H1 (cell line): ENCODE measurements around the gene TBCD. TPM values are rescaled to one million over a fixed set of nuclear protein-coding genes. Genes with fewer than 3 reads are reported as not detected.

Source experiments
- CTCF ChIA-PET: fragments of 300-600 bp; sonication (Branson Sonifier 250); formaldehyde crosslinking; loops from one replicate; lab custom pipeline; 2021; ENCODE audit not compliant: partially characterized antibody; lab: Charles Lee
- POLR2A ChIA-PET: fragments of 300-600 bp; sonication (Branson Sonifier 250); formaldehyde crosslinking; loops from one replicate; lab custom pipeline; 2021; ENCODE audit warnings: inconsistent platforms; ENCODE audit not compliant: partially characterized antibody; lab: Charles Lee
- DNase-seq, 2 experiments: peaks; one replicate each; pipeline versions ENCODE4 v3.0.0 to v3.0.0-alpha.2; 2010 to 2022; ENCODE audit warnings: low spot score in 2 of 2, low read depth in 1 of 2, mixed read lengths in 1 of 2
- FAIRE-seq: peaks from 2 replicates; lab custom pipeline; 2011; peaks lifted over from hg19 to GRCh38; lab: Jason Lieb, UNC
- H2AFZ ChIP-seq: 2 replicates; pipeline ENCODE4 v1.8.1; 2012; ENCODE audit warnings: low read length, inconsistent platforms
- H2AK5ac ChIP-seq: 2 replicates; pipeline ENCODE4 v1.6.1; 2013; ENCODE audit warnings: low read depth, low read length
- H2BK120ac ChIP-seq: replicated peaks from 2 replicates; pipeline ENCODE3; 2013; ENCODE audit warnings: low read depth, low read length, inconsistent platforms
- H2BK12ac ChIP-seq: 2 replicates; pipeline ENCODE4 v1.6.1; 2013; ENCODE audit warnings: low read depth, low read length
- H2BK15ac ChIP-seq: 2 replicates; pipeline ENCODE4 v1.6.1; 2013; ENCODE audit warnings: low read length
- H2BK20ac ChIP-seq: 2 replicates; pipeline ENCODE4 v1.6.1; 2013; ENCODE audit warnings: low read length
- H2BK5ac ChIP-seq: 2 replicates; pipeline ENCODE4 v1.6.1; 2013; ENCODE audit warnings: low read depth, low read length
- H3K14ac ChIP-seq: 2 replicates; pipeline ENCODE4 v1.6.1; 2013; ENCODE audit warnings: inconsistent platforms; ENCODE audit not compliant: insufficient read length
- H3K18ac ChIP-seq: 2 replicates; pipeline ENCODE4 v1.6.1; 2013; ENCODE audit warnings: low read length; ENCODE audit errors: extremely low read depth
- H3K23ac ChIP-seq: 2 replicates; pipeline ENCODE4 v1.6.1; 2013; ENCODE audit warnings: inconsistent platforms; ENCODE audit not compliant: insufficient read length
- H3K23me2 ChIP-seq: 2 replicates; pipeline ENCODE4 v1.6.1; 2013; ENCODE audit warnings: low read depth, low read length
- H3K27ac ChIP-seq: 2 replicates; pipeline ENCODE4 v1.6.1; 2011; ENCODE audit warnings: low read depth, low read length, inconsistent platforms
- H3K27me3 ChIP-seq, 4 experiments: replicated peaks in 1 of 4; 1 replicate in 1 of 4; 2 replicates in 3 of 4; pipeline versions ENCODE4 v1.6.1 to v1.8.1; 2011 to 2013; ENCODE audit warnings: low read length in 3 of 4, mild to moderate bottlenecking in 3 of 4, inconsistent platforms in 2 of 4, mixed read lengths in 2 of 4, moderate library complexity in 1 of 4; ENCODE audit not compliant: control insufficient read depth in 3 of 4, insufficient read depth in 3 of 4; ENCODE audit errors: extremely low read depth in 1 of 4
- H3K36me3 ChIP-seq, 4 experiments: 2 replicates each; pipeline versions ENCODE4 v1.6.1 to v1.8.1; 2011 to 2013; ENCODE audit warnings: mild to moderate bottlenecking in 4 of 4, low read length in 3 of 4, moderate library complexity in 2 of 4, control low read depth in 1 of 4, inconsistent platforms in 1 of 4; ENCODE audit not compliant: insufficient read depth in 4 of 4, control insufficient read depth in 2 of 4
- H3K4ac ChIP-seq: replicated peaks from 2 replicates; pipeline ENCODE3; 2013; ENCODE audit warnings: low read length, low read depth, mixed read lengths, inconsistent platforms; ENCODE audit not compliant: insufficient read length
- H3K4me1 ChIP-seq, 4 experiments: replicated peaks in 1 of 4; 1 replicate in 1 of 4; 2 replicates in 3 of 4; pipeline versions ENCODE4 v1.6.1 to v1.8.1; 2011 to 2013; ENCODE audit warnings: low read length in 3 of 4, inconsistent platforms in 2 of 4, mixed read lengths in 1 of 4; ENCODE audit not compliant: insufficient read depth in 4 of 4, control insufficient read depth in 3 of 4
- H3K4me2 ChIP-seq, 2 experiments: 2 replicates each; pipeline versions ENCODE4 v1.6.1 to v1.8.1; 2011 to 2013; ENCODE audit warnings: low read depth in 2 of 2, low read length in 2 of 2, control low read depth in 1 of 2, inconsistent platforms in 1 of 2, mild to moderate bottlenecking in 1 of 2; ENCODE audit not compliant: insufficient read depth in 1 of 2
- H3K4me3 ChIP-seq, 4 experiments: fragments of 200-600, 300-600 bp in 1 of 4; sonication (generic), shearing (Covaris generic), sonication (Bioruptor Twin) in 1 of 4; 2 replicates each; pipeline versions ENCODE4 v1.5.1 to v1.8.1; 2011 to 2016; ENCODE audit warnings: low read length in 4 of 4, low read depth in 3 of 4, control low read depth in 2 of 4, inconsistent platforms in 2 of 4, mild to moderate bottlenecking in 2 of 4, mixed read lengths in 1 of 4, moderate library complexity in 1 of 4; ENCODE audit not compliant: insufficient read depth in 2 of 4; ENCODE audit errors: extremely low read depth in 1 of 4
- H3K56ac ChIP-seq: replicated peaks from 2 replicates; pipeline ENCODE3; 2013; ENCODE audit warnings: low read depth, mild to moderate bottlenecking, mixed read lengths, low read length, inconsistent platforms; ENCODE audit not compliant: insufficient read length
- H3K79me1 ChIP-seq: 2 replicates; pipeline ENCODE4 v1.6.1; 2013; ENCODE audit warnings: low read depth, low read length, control low read depth
- H3K79me2 ChIP-seq, 2 experiments: 2 replicates each; pipeline versions ENCODE4 v1.6.1 to v1.8.1; 2012 to 2013; ENCODE audit warnings: low read length in 2 of 2, mild to moderate bottlenecking in 2 of 2, inconsistent platforms in 1 of 2; ENCODE audit not compliant: insufficient read depth in 2 of 2, control insufficient read depth in 1 of 2
- H3K9ac ChIP-seq, 4 experiments: replicated peaks in 1 of 4; 1 replicate in 1 of 4; 2 replicates in 3 of 4; pipeline versions ENCODE4 v1.6.1 to v1.8.1; 2011 to 2013; ENCODE audit warnings: low read depth in 3 of 4, low read length in 3 of 4, control low read depth in 2 of 4, mild to moderate bottlenecking in 2 of 4, moderate library complexity in 2 of 4, inconsistent platforms in 1 of 4; ENCODE audit errors: extremely low read depth in 1 of 4
- H3K9me3 ChIP-seq, 2 experiments: 2 replicates each; pipeline versions ENCODE4 v1.6.1 to v1.8.1; 2012 to 2013; ENCODE audit warnings: mild to moderate bottlenecking in 2 of 2, moderate library complexity in 2 of 2, control low read depth in 1 of 2, inconsistent platforms in 1 of 2, low read depth in 1 of 2, low read length in 1 of 2, mixed read lengths in 1 of 2; ENCODE audit not compliant: insufficient read depth in 2 of 2
- H4K20me1 ChIP-seq, 2 experiments: replicated peaks in 1 of 2; 2 replicates each; pipeline versions ENCODE3 to v1.8.1; 2011 to 2013; ENCODE audit warnings: inconsistent platforms in 2 of 2, low read length in 2 of 2, mild to moderate bottlenecking in 1 of 2; ENCODE audit not compliant: insufficient read depth in 2 of 2, control insufficient read depth in 1 of 2
- H4K5ac ChIP-seq: 2 replicates; pipeline ENCODE4 v1.6.1; 2013; ENCODE audit warnings: low read length, low read depth, mixed read lengths, inconsistent platforms; ENCODE audit not compliant: insufficient read length
- H4K8ac ChIP-seq: 2 replicates; pipeline ENCODE4 v1.8.0; 2013; ENCODE audit warnings: mild to moderate bottlenecking, moderate library complexity, low read length, inconsistent platforms; ENCODE audit not compliant: insufficient read depth; ENCODE audit errors: extremely low read depth
- H4K91ac ChIP-seq: replicated peaks from 2 replicates; pipeline ENCODE3; 2013; ENCODE audit warnings: low read length, mixed read lengths, inconsistent platforms; ENCODE audit not compliant: insufficient read length
- ASH2L ChIP-seq: fragments of 200-600, 300-600 bp; sonication (generic); IDR thresholded peaks from one replicate; pipeline ENCODE4 v1.7.1; 2017; ENCODE audit warnings: low read length
- EP300 ChIP-seq, 2 experiments: IDR thresholded peaks; 1 replicate in 1 of 2; 2 replicates in 1 of 2; pipeline ENCODE4 v1.6.1; 2011 to 2012; ENCODE audit warnings: low read depth in 2 of 2, low read length in 2 of 2, mild to moderate bottlenecking in 2 of 2, borderline replicate concordance in 1 of 2, inconsistent platforms in 1 of 2, moderate library complexity in 1 of 2
- HDAC2 ChIP-seq, 2 experiments: fragments of 300-600 bp in 1 of 2; sonication (generic) in 1 of 2; IDR thresholded peaks; 2 replicates each; pipeline ENCODE4 v1.6.1; 2011 to 2012; ENCODE audit warnings: low read depth in 2 of 2, low read length in 2 of 2, mild to moderate bottlenecking in 2 of 2, moderate library complexity in 2 of 2, borderline replicate concordance in 1 of 2, inconsistent platforms in 1 of 2
- POU5F1 ChIP-seq: IDR thresholded peaks from 2 replicates; pipeline ENCODE4 v1.6.1; 2011; ENCODE audit warnings: low read depth, mild to moderate bottlenecking, low read length, moderate library complexity
- RAD21 ChIP-seq, 2 experiments: IDR thresholded peaks in 1 of 2; conservative IDR thresholded peaks in 1 of 2; 2 replicates each; pipeline ENCODE4 v1.6.1; 2011; ENCODE audit warnings: low read depth in 2 of 2, low read length in 2 of 2, improper control_type of control experiment in 1 of 2, inconsistent platforms in 1 of 2, mild to moderate bottlenecking in 1 of 2, moderate library complexity in 1 of 2
- RFX5 ChIP-seq: IDR thresholded peaks from 2 replicates; pipeline ENCODE4 v1.6.1; 2011; ENCODE audit warnings: low read depth, low read length, improper control_type of control experiment, borderline replicate concordance
- RNF2 ChIP-seq: fragments of 200-900, 300-1000 bp; sonication (generic); IDR thresholded peaks from 2 replicates; pipeline ENCODE4 v1.7.1; 2016; ENCODE audit warnings: borderline replicate concordance, low read depth, mild to moderate bottlenecking, antibody characterized with exemption, low read length; ENCODE audit not compliant: poor library complexity, severe bottlenecking; ENCODE audit errors: missing control alignments
- SP1 ChIP-seq: IDR thresholded peaks from 2 replicates; pipeline ENCODE4 v1.6.1; 2011; ENCODE audit warnings: low read depth, low read length
- SP2 ChIP-seq: IDR thresholded peaks from 2 replicates; pipeline ENCODE4 v1.6.1; 2012; ENCODE audit warnings: mild to moderate bottlenecking, low read length, inconsistent platforms
- TEAD4 ChIP-seq: IDR thresholded peaks from 2 replicates; pipeline ENCODE4 v1.6.1; 2012; ENCODE audit warnings: low read depth, low read length, inconsistent platforms, mixed read lengths
- WGBS, 2 experiments: shearing (Covaris generic) in 1 of 2; methylation state at CpG; one replicate each; pipeline versions ENCODE4 v1.1.6 to v1.1.7; 2013 to 2015; ENCODE audit warnings: low lambda C conversion rate in 2 of 2, mixed read lengths in 2 of 2, inconsistent platforms in 1 of 2, low coverage in 1 of 2, missing lambda C conversion rate in 1 of 2; ENCODE audit not compliant: insufficient replicate concordance in 2 of 2, insufficient coverage in 1 of 2, insufficient read length in 1 of 2; ENCODE audit errors: extremely low coverage in 1 of 2, missing lambda C conversion rate in 1 of 2; 5-methylcytosine and 5-hydroxymethylcytosine counted together
- polyA plus RNA-seq, 7 experiments: library from polyadenylated mRNA; depleted of rRNA in 3 of 7; stranded (reverse) in 5 of 7; unstranded in 2 of 7; fragments of >200 nt in 5 of 7; fragments of 200-250 nt in 2 of 7; gene quantifications; 1 replicate in 5 of 7; 2 replicates in 1 of 7; 4 replicates in 1 of 7; pipeline versions ENCODE4 v1.2.1 to v1.2.3, GENCODE V29; 2011 to 2013; ENCODE audit warnings: missing spikeins in 2 of 7, mixed read lengths in 2 of 7
- total RNA-seq: library from RNA; stranded (reverse); fragmentation: NEBNext Ultra II Directional; extraction: Animal tissue kit (Norgen Biotek cat#: 25700); gene quantifications from 2 replicates; pipeline ENCODE4 v1.2.1, GENCODE V29; 2021
- TF ChIP-seq, protein P1 (sequence below): IDR thresholded peaks from 2 replicates; pipeline ENCODE4 v1.6.1; 2012; ENCODE audit warnings: inconsistent platforms
- TF ChIP-seq, protein P2 (sequence below): IDR thresholded peaks from 2 replicates; pipeline ENCODE4 v1.6.1; 2011; ENCODE audit warnings: low read depth, mild to moderate bottlenecking, low read length; ENCODE audit not compliant: insufficient read depth

TBCD gene
- total and polyA plus RNA-seq, 2 of the 8 experiments (the other 6 are each of a cell fraction or from before 2014, with no cell fraction given), result 118 to 162 TPM

DNA sequence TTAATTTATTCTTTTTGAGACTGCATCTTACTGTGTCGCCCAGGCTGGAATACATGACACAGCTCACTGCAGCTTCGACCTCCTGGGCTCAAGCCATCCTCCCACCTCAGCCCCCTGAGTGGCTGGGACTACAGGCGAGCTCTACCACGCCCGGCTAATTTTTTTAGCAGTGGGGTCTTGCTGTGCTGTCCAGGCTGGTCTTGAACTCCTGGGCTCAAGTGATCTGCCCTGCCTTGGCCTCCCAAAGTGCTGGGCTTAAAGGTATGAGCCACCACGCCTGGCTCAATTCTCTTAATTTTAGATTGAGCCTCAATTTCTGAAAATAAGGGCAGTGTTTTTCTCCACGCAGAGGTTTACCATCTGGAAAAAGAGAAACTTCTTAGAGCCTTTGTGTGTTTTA lies 46.9 kb downstream of the TBCD start:
- Histone ChIP-seq H3K36me3 (peaks cover 2 to 36% (median 24%) of the 10 kb centered on the region in 4 experiments; a peak in 6 of 8 replicates), H2BK5ac (no peak overlapping the region), H2BK120ac (no peak overlapping the region), H4K8ac (no peak overlapping the region), H3K18ac (no peak overlapping the region), H4K5ac (no peak overlapping the region), H3K23me2 (no peaks in the 10 kb centered on the region; the same call in 1 of the 2 replicates), H3K27ac (no peak overlapping the region), H3K4me2 (no peak overlapping the region), H3K14ac (no peak overlapping the region), H2BK20ac (no peak overlapping the region), H3K4me1 (no peaks in the 10 kb centered on the region; a peak in 1 of 7 replicates), H2AK5ac (no peak overlapping the region), H3K79me2 (peaks cover 0 to 47% of the 10 kb centered on the region in 2 experiments; a peak in 2 of 4 replicates), H3K79me1 (peaks cover 16% of the 10 kb centered on the region; the same call in 1 of the 2 replicates), H3K9ac (no peak overlapping the region), H3K9me3 (peaks cover 16 to 19% of the 10 kb centered on the region in 2 experiments), H3K56ac (no peak overlapping the region), H2AFZ (no peak overlapping the region), H3K4me3 (no peak overlapping the region), H2BK15ac (no peak overlapping the region), H4K91ac (no peak overlapping the region), H3K4ac (no peak overlapping the region), H3K27me3 (no peaks in the 10 kb centered on the region), H2BK12ac (no peak overlapping the region), H3K23ac (no peak overlapping the region), H4K20me1 (peaks cover 2 to 3% of the 10 kb centered on the region in 2 experiments)
- ChIA-PET CTCF (interaction anchor here (0.8 to 1.3 kb wide), 2 partner anchors 23 to 122 kb away, joined by 3 read pairs; no protein-coding TSS in a partner anchor), POLR2A (no interaction called here)
- 92% methylated on average over 7 of the region's 7 CpGs; no CpG with 5 or more reads in 1 of the 2 experiments for WGBS, 2 experiments
- no peak for DNase-seq
- FAIRE-seq, result no peak
- TF ChIP-seq, protein P1, sequence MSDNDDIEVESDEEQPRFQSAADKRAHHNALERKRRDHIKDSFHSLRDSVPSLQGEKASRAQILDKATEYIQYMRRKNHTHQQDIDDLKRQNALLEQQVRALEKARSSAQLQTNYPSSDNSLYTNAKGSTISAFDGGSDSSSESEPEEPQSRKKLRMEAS, result no peak
- TF ChIP-seq RAD21 (IDR thresholded peaks at IDR 0.05 in 1 of 2, conservative IDR thresholded peaks at IDR 0.05 in 1 of 2; ENCODE audit: low read depth in 2 of 2, low read length in 2 of 2) (no peak), EP300 (IDR thresholded peaks at IDR 0.05; ENCODE audit: borderline replicate concordance in 1 of 2, low read depth in 2 of 2, low read length in 2 of 2) (no peak), TEAD4 (no peak), POU5F1 (no peak), RFX5 (no peak), SP2 (no peak), ASH2L (no peak), HDAC2 (IDR thresholded peaks at IDR 0.05; ENCODE audit: borderline replicate concordance in 1 of 2, low read depth in 2 of 2, low read length in 2 of 2) (no peak), SP1 (no peak), RNF2 (no peak)
- TF ChIP-seq, protein P2, sequence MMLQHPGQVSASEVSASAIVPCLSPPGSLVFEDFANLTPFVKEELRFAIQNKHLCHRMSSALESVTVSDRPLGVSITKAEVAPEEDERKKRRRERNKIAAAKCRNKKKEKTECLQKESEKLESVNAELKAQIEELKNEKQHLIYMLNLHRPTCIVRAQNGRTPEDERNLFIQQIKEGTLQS, result no peak
